D721Med (cell line): ENCODE results near the gene IDH3B.

Source experiments
- DNase-seq: peaks from one replicate; pipeline ENCODE4 v3.0.0; 2011; ENCODE audit warnings: low spot score; ENCODE audit not compliant: insufficient read length
- FAIRE-seq: peaks from 2 replicates; lab custom pipeline; 2011; peaks lifted over from hg19 to GRCh38; lab: Jason Lieb, UNC
- CTCF ChIP-seq: IDR thresholded peaks from 2 replicates; pipeline ENCODE4 v1.5.1; 2012; ENCODE audit warnings: mild to moderate bottlenecking, control low read depth; ENCODE audit not compliant: insufficient read depth; ENCODE audit errors: missing control alignments

The IDH3B gene

GRCh38 chr20:2633381-2633780 is 30.6 kb downstream of the IDH3B start:
- DNase-seq: no peak
- FAIRE-seq: no peak
- no peak for TF ChIP-seq CTCF

- no peak for DNase-seq
- no peak for FAIRE-seq
- no peak for TF ChIP-seq CTCF
These were observed 32.8 kb downstream of the IDH3B start for GRCh38 chr20:2631228-2631627.

- DNase-seq (no peak), FAIRE-seq (no peak)
- no peak for TF ChIP-seq CTCF
These were observed 37.0 kb downstream of the IDH3B start for GRCh38 chr20:2626853-2627541.

DNA sequence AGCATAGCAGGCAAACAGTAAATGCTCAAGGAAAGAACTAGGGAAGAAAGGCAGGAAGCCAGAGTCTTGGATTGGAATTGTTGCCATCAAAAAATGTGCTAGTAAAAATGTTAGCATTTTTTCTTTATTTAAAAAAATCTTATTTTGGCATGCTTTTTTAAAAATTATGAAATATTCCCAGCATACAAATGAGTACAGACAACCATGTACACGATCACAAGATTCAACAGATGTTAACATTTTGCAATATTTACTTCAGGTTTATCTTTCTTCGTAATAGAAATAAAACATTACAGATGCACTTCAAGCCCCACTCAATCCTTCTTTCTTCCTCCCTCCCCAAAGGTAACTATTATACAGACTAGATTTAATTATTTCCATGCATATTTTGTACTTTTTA is 39.0 kb downstream of the IDH3B start:
- DNase-seq (no peak), FAIRE-seq (no peak)
- no peak for TF ChIP-seq CTCF

DNA sequence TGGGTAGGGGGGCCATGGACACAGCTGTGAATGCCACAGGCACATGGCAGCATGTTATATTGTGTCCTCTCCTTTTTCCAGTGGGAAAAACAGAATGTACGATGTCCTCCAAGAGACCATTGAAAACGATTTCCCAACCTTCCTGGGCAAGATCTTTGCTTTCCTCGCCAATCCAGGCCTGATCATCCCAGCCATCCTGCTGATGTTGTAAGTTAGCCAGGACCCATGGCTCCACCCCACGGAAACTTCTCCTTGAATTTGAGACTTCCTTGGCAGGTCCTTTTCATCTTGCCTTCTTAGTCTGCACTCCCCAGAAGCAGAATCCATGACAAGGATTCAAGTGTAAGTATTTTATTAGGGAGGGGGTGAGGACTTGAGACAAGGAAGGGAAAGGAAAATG is 39.8 kb downstream of the IDH3B start:
- FAIRE-seq (no peak), DNase-seq (no peak)
- no peak for TF ChIP-seq CTCF

DNA sequence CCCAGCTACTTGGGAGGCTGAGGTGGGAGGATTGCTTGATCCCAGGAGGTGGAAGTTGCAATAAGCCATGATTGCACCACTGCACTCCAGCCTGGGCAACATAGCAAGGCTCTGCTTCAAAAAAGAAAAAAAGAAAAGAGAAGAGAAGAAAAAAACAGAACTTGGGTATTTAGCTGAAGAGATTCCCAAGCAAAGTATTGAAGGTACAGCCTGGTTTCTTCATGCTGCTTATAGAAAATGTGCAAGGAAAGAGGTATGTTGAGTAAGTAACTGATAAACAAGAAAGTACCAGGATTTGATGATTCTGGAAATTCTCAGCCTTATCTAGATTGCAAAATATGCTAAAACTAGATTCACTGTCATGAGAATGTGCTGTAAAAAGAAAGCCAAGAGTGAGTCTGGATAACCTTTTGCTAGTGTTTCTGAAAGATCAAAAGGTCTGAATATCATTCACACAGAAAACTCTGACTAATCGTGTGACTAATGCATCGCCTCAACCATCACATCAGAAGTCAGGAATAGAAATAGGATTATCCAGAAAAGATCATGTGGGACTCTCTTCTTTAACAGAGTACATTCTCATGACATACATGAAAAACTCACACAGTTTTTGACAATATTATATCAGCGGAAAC is 43.9 kb downstream of the IDH3B start:
- no peak for TF ChIP-seq CTCF
- FAIRE-seq (no peak), DNase-seq (no peak)

DNA sequence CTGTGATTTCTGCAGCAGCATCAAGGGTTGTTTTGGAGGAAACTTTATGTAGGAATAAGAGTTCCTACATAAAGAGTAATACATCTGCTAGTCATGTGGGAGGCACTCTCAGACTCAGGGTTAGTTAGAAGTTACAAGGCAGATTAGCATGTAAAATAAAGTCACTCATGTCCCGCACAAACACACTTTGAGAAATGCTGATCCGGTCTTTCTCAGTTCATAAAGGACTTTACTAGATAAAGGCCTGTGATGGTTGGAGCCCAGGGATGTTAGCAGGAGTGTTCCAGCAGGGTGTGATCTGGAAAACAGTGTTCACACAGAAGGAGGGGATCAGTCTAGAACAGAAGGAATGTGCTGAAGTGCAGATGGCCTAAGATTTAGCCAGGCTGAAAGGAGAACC is 44.7 kb downstream of the IDH3B start:
- DNase-seq: no peak
- no peak for FAIRE-seq
- TF ChIP-seq CTCF: no peak
